GM21528 (cell line): ENCODE results near the gene RDH5.

ENCODE experiments used
- ATAC-seq: cut with Tn5 transposase; IDR thresholded peaks from one replicate; pipeline ENCODE4 v1.9.1; 2021; ENCODE audit warnings: mild to moderate bottlenecking, moderate library complexity; ENCODE audit not compliant: unreplicated experiment, low FRiP score

Gene RDH5

GRCh38 chr12:55711786-55712553, 8.2 kb upstream of the RDH5 start:
- no peak for ATAC-seq

GRCh38 chr12:55712700-55713415, 7.3 kb upstream of the RDH5 start:
- ATAC-seq, result no peak

- ATAC-seq, result no peak
Measured at GRCh38 chr12:55713721-55714120, 6.5 kb upstream of the RDH5 start.

GRCh38 chr12:55715169-55715764, 4.9 kb upstream of the RDH5 start:
- peak; percentile 4 for ATAC-seq

- peak; percentile 96 for ATAC-seq
Measured at GRCh38 chr12:55715833-55716581, 4.2 kb upstream of the RDH5 start, which contains the start of gene BLOC1S1. TSS of gene BLOC1S1 (plus strand) at chr12:55716046. CDS start at chr12:55716052, 6 bp downstream.

GRCh38 chr12:55716582-55716957, 3.6 kb upstream of the RDH5 start:
- no peak for ATAC-seq

- ATAC-seq, result no peak
Measured at GRCh38 chr12:55717011-55718007, 2.9 kb upstream of the RDH5 start.

GRCh38 chr12:55718015-55718414, 2.2 kb upstream of the RDH5 start:
- ATAC-seq, result no peak

GRCh38 chr12:55718624-55719275, 1.4 kb upstream of the RDH5 start:
- ATAC-seq, result no peak

GRCh38 chr12:55719371-55719770, 822 bp upstream of the RDH5 start:
- no peak for ATAC-seq

GRCh38 chr12:55720894-55721444, 776 bp downstream of the RDH5 start:
- ATAC-seq, result no peak

- ATAC-seq, result no peak
Measured at GRCh38 chr12:55721601-55722213, 1.5 kb downstream of the RDH5 start.

GRCh38 chr12:55722948-55723347, 2.8 kb downstream of the RDH5 start:
- no peak for ATAC-seq

- no peak for ATAC-seq
Measured at GRCh38 chr12:55723516-55724225, 3.5 kb downstream of the RDH5 start.

GRCh38 chr12:55724226-55724939, 4.2 kb downstream of the RDH5 start:
- ATAC-seq, result no peak

- no peak for ATAC-seq
Measured at GRCh38 chr12:55724940-55725309, 4.7 kb downstream of the RDH5 start.

- no peak for ATAC-seq
Measured at GRCh38 chr12:55725556-55725955, 5.4 kb downstream of the RDH5 start.
